Hypothalamus (tissue), 51 donors: ENCODE data around the gene SH2D2A.

ENCODE experiments used
- DNase-seq, 51 donors: peaks; one replicate each; lab custom pipeline; 2025; lab: John Stamatoyannopoulos, UW

SH2D2A gene

DNA sequence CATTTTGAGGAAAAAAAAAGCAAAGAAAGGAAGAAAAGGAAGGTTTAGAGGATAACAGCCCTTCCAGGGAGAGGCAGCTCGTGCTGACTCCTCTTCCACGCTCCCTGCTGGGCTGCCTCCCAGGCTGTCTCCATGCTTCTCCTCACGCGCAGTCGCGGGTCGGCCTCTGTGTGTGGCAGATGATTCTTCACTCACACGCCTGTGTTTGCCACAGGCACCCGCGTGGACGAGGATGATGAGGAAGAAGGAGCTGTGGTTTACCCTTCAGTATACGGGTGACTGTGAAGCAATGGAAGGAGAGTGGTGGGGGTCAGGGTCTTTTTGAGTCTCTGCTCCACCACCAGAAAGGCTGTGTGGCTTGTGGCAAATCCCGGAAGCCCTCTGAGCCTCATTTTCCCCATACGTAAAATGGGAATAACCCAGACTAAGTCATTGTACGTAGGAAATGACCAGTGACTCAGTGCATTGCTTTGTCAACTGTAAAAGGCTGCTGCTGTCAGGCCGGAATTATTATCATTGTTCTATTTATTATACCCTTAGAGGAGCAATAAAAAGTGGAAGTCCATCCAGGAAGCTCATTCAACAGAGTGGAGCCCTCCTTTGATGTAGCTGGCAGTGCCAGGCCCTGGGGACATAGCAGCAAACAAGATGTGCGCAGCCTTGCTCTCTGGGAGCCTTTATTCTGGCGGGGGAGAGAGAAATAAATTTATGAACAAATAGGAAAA, 11.9 kb upstream of the SH2D2A start:
- no peak for DNase-seq

GRCh38 chr1:156826630-156827029, 10.0 kb upstream of the SH2D2A start:
- no peak for DNase-seq

DNA sequence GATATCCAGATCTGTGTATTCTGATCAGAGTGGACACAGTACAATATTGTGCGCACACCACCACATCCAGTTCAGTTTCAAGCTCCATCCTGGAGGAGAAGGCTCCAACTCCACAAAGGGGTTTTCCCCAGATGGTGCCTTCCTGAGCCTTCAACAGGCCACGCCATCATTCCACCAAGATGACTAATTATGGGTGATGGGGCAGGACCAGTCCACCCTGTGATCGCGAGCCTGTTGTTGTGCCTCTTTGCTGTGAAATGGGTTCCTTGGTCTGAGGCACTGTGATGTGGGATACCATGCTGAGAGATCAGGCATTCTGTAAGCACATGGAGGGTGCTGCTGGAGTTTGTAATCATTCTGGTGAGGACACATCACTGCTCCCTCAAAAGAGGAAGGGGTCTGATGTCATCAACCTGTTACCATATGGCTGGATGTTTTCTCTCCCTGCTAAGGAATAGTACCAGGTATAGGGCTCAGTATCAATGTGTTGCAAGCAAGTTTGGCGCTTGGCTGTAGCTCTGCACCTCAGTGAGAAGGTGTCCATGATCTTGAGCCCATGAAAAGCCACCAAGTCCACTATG, 6.7 kb upstream of the SH2D2A start:
- DNase-seq: no peak

DNA sequence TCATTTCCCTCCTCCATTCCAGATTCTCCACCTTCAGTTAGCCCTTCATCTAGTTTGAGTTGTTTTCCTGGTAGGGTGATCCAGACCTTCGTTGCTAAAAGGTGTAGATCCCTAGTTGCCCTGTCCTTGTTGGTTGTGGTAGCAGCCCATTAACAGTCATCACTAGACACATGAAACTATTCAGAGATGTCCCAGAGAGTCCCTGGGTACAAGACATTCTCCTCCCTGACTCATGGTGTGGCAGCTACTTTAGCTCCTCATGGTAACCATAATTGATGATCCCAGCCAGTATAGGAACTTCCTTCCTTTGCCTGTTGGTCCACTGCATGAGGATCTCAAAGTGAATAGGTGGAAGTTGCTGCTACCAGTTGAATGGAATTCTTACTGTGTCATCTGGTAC, 6.0 kb upstream of the SH2D2A start:
- DNase-seq: no peak

DNA sequence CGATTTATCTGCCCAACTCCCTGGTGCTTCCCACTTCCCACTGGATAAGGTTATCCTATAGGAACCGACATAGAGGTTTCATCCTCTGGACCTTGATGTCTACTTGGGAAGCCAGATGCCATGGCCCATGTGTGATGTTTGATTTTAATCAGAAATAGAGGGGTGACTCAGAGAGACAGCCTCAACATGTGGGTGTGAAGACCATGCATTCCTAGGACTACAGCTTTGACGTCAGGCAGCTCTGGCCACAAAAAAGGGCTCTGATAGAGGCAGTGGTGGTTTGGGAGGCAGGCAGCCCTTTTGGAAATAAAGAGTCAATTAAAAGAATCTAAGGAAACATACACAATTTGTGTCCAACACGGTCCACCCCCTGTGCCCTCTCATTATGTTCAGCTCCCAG, 5.2 kb upstream of the SH2D2A start:
- no peak for DNase-seq

DNA sequence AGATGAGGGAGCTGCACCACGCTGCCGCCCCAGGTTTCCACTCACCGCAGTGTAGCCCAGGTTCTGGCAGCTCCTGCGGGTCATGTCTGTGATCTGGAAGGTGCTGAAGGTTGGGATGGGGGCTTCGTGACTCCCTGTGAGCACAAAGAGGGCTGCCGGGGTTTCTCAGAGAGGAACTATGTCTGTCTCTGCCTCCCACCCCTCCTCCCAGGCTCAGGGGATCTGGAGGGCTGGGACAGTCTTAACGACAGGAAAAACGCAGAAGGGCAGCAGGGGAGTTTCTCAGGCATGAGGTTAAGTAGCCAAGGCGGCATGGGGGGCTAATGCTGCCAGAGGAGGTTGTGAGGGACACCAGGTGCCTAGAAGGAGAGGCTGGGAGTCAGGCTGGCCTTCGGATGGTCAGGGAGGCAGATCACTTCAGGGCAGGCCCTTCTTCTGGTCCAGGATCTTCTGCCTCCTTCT, 656 bp downstream of the SH2D2A start:
- DNase-seq: no peak

GRCh38 chr1:156815307-156815826, 1.3 kb downstream of the SH2D2A start:
- DNase-seq: no peak

GRCh38 chr1:156814571-156815260, 1.9 kb downstream of the SH2D2A start:
- no peak for DNase-seq

GRCh38 chr1:156813750-156814570, 2.7 kb downstream of the SH2D2A start:
- DNase-seq: peak in 38 of 51 donors; percentile 7 to 74 (median 32)

GRCh38 chr1:156813298-156813697, 3.4 kb downstream of the SH2D2A start:
- no peak for DNase-seq

DNA sequence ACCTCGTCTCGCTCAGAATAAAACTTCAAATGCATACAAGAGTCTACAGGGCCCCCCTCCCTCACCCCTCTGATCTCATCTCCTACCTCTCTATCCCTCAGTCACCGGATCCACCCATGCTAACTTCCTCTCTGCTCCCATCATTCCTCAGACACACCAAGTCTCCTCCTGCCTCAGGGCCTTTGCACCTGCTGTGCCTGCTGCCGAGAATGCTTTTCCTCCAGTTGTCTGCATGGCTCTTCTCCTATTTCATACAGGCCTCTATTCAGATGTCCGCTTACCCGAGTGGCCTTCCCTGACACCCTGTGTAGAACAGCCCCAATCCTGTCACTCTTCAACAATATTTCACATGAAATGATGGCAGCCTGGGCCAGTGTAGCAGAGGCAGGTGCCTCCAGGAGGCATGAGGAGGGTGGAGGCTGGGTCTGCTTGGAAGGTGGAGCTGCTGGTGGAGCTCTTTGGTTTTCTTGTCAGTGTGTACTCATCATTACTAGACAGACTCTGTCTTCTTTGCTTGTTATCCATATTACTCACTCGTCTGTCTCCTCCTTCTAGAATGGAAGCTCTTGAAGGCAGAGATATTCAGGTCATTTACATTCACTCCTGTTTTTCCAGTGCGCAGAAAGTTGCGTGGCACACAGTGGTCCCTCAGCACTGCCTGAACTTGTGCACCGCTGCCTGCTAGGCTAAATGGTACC, 4.2 kb downstream of the SH2D2A start:
- no peak for DNase-seq

DNA sequence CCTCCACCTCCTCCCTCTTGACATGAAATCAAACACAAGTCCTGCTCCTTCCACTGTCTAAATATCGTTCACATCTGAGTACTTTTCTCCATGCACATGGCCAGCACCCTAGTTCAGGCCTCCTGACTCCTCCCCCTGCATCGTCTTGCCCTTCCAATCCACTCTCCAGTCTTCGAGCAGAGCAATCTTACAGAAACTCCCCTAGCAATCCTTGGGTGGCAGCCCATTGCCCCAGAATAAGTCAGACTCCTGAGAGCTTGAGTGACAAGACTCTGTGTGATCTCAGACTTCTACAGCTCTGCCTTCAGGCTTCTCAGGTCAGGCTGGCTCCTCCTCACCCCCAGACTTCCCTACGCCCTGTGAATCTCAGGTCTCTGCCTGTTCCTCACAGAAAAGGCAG, 5.5 kb downstream of the SH2D2A start:
- no peak for DNase-seq

- no peak for DNase-seq
Measured at GRCh38 chr1:156809711-156810366, 6.8 kb downstream of the SH2D2A start.

GRCh38 chr1:156809281-156809680, 7.4 kb downstream of the SH2D2A start:
- no peak for DNase-seq

DNA sequence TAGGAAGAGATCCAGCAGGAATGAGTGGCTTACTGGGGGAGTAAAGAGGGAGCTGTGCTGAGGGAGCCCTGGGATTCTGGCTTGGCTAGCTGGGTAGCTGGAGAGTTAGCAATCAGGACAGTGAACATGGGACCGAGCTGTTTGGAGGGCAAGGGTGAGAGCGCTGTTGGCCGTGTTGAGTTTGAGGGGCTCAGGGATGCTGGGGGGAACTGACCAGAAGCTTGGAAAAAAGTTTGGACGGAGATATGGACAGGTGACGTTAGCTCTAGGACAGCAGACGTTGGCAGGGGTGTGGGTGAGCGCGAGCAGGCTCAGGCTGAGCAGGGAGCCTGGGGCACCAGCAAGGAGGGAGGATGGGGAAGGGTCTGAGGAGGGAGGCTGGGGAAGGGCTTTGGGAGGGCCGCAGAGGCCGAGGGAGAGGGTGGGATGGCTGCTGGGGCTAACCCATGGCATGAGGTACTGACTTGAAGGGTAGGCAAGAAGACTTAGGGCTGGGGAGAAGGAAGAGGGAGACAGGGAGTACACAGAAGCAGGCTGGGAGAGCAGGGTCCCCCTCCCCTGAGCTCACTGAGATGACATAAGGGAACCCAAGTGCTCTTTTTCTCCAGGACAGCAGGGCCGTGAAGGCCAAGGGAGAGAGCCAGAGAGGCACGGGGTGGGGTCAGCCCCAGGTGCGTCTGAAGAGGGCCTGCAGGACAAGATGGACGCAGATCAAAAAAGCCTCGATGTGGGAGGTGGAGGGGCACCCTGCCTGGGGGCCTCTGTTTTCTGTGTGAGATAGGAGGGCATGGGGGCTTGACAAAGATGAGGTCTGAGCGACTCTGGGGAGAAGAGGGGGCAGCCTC, 8.2 kb downstream of the SH2D2A start:
- DNase-seq: no peak

DNA sequence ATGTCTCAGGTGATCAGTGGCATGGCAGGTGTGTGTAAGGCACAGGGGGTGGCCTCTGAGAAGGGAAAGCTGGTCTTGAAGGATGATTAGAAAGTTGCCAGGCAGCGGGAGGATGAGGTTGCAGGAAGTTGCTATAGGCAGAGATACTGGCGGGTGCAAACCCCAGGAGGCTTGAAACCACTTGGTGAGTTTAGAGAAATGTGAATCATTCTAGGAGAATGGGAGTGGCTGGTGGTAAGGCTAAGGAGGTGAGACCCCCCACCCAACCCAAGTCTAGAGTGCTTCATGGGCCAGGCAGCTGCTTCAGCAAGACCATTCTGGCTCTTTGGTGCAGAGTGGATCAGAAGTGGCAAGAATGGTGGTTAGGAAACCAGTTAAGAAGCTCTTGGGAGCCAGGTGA, 9.0 kb downstream of the SH2D2A start:
- no peak for DNase-seq

DNA sequence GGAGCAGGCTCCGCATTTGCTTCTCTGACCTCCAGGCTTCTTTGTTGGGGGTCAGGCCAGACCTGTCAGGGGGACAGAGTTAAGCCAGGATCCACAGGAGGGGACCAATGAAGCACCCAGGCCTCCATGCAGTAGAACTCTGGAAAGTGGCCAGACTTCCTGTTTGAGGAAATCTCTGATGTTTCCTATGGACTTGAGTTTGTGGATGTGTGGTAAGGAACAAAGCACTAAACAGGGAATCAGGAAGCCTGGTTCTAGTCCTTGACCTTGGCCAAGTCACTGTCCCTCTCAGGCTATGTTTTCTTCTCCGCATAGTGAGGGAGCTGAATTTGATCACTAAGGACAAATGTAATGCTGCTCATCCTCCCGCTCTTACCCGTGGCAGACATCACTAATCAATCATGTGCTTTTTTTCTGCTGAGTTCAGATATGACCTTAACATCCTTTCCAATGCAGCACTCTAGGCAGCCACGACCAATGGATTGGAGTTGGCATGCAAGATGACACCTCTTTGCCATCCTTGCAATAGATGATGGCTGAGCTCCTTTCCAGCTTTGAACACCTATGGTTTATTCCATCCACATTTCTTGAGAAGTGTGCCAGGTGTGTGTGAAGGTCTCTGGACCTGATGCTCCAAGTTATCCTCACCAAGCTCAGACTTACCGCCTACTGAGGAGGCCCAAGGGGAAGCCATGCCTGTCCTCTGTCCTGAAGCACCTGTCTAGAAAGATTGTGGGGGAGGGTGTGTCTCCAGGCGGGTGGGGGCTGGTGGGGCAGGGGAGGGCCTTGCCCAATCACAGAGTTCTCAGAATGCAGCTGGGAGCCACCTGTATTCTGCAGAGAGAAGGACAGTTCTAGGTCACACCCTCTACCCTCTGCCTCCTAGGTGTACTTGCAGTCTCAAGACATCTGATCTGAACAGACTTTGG, 9.9 kb downstream of the SH2D2A start:
- no peak for DNase-seq
